SK-N-SH (cell line): ENCODE data around the gene LRRC3C. TPM values are rescaled to one million over a fixed set of nuclear protein-coding genes. Genes with fewer than 3 reads are reported as not detected.

ENCODE experiments used
- CTCF ChIA-PET: fragments of 300-600, 350-600 bp; formaldehyde crosslinking; extraction: SDS; loops from one replicate; lab custom pipeline; 2021; lab: Yijun Ruan, JAX
- POLR2A ChIA-PET: fragments of 350-600 bp; sonication (Branson Sonifier 250); formaldehyde crosslinking; extraction: SDS; loops from one replicate; lab custom pipeline; 2020; ENCODE audit warnings: antibody characterized with exemption, inconsistent platforms; lab: Yijun Ruan, JAX
- DNase-seq: peaks from one replicate; pipeline ENCODE4 v3.0.0; 2012
- H2AFZ ChIP-seq: fragments of 200-600 bp; sonication (generic); 2 replicates; pipeline ENCODE4 v1.8.1; 2016; ENCODE audit warnings: antibody characterized with exemption, mild to moderate bottlenecking, low read depth
- H3F3A ChIP-seq: fragments of 200-600 bp; sonication (generic); replicated peaks from 2 replicates; pipeline ENCODE3; 2016; ENCODE audit warnings: antibody characterized with exemption, mild to moderate bottlenecking; ENCODE audit not compliant: insufficient read depth
- H3K27ac ChIP-seq, 2 experiments: fragments of 200-500 bp in 1 of 2; fragments of 200-600 bp in 1 of 2; sonication (Bioruptor generic) in 1 of 2; sonication (generic), shearing (Covaris generic) in 1 of 2; 2 replicates each; pipeline versions ENCODE4 v1.5.1 to v1.6.1; 2014 to 2016; ENCODE audit warnings: low read depth in 2 of 2, inconsistent platforms in 1 of 2, low read length in 1 of 2, mild to moderate bottlenecking in 1 of 2, mixed read lengths in 1 of 2
- H3K27me3 ChIP-seq: fragments of 200-600 bp; sonication (generic), shearing (Covaris generic); 2 replicates; pipeline ENCODE4 v1.6.1; 2016; ENCODE audit warnings: mixed run types; ENCODE audit not compliant: insufficient read depth
- H3K36me3 ChIP-seq, 2 experiments: fragments of 200-500 bp in 1 of 2; fragments of 200-600 bp in 1 of 2; sonication (Bioruptor generic) in 1 of 2; sonication (generic) in 1 of 2; replicated peaks in 1 of 2; 2 replicates each; pipeline versions ENCODE3 to v1.5.1; 2014 to 2016; ENCODE audit warnings: low read length in 1 of 2, mild to moderate bottlenecking in 1 of 2; ENCODE audit not compliant: insufficient read depth in 2 of 2, control insufficient read depth in 1 of 2
- H3K4me1 ChIP-seq, 2 experiments: fragments of 200-500 bp in 1 of 2; fragments of 200-600 bp in 1 of 2; sonication (Bioruptor generic) in 1 of 2; sonication (generic), shearing (Covaris generic) in 1 of 2; 2 replicates each; pipeline versions ENCODE4 v1.5.1 to v1.6.1; 2014 to 2016; ENCODE audit warnings: low read depth in 1 of 2, low read length in 1 of 2, mixed run types in 1 of 2; ENCODE audit not compliant: insufficient read depth in 2 of 2, control insufficient read depth in 1 of 2
- H3K4me2 ChIP-seq: fragments of 200-600 bp; sonication (generic), shearing (Covaris generic); 2 replicates; pipeline ENCODE4 v1.6.1; 2017; ENCODE audit warnings: mixed run types
- H3K4me3 ChIP-seq, 2 experiments: fragments of 200-500 bp in 1 of 2; fragments of 200-600 bp in 1 of 2; sonication (Bioruptor generic) in 1 of 2; sonication (generic), shearing (Covaris generic) in 1 of 2; 2 replicates each; pipeline versions ENCODE4 v1.5.1 to v1.8.1; 2014 to 2016; ENCODE audit warnings: low read depth in 2 of 2, inconsistent platforms in 1 of 2, low read length in 1 of 2, mild to moderate bottlenecking in 1 of 2, mixed read lengths in 1 of 2, moderate library complexity in 1 of 2
- H3K79me2 ChIP-seq: fragments of 200-600 bp; sonication (generic); 2 replicates; pipeline ENCODE4 v1.8.1; 2017; ENCODE audit warnings: mild to moderate bottlenecking; ENCODE audit not compliant: insufficient read depth
- H3K9ac ChIP-seq: fragments of 200-600 bp; sonication (generic); 2 replicates; pipeline ENCODE4 v1.6.1; 2017; ENCODE audit warnings: mixed run types
- H3K9me2 ChIP-seq: fragments of 200-600 bp; sonication (generic); 2 replicates; pipeline ENCODE4 v1.6.1; 2017; ENCODE audit warnings: mixed run types
- H3K9me3 ChIP-seq: fragments of 200-600 bp; sonication (generic); 2 replicates; pipeline ENCODE4 v1.6.1; 2017; ENCODE audit warnings: mixed run types, mild to moderate bottlenecking, moderate library complexity
- H4K20me1 ChIP-seq: fragments of 200-600 bp; sonication (generic); 2 replicates; pipeline ENCODE4 v1.6.1; 2017; ENCODE audit warnings: mild to moderate bottlenecking, mixed run types; ENCODE audit not compliant: insufficient read depth
- EZH2phosphoT487 ChIP-seq: fragments of 200-600 bp; sonication (generic); IDR thresholded peaks from 2 replicates; pipeline ENCODE4 v1.6.1; 2017; ENCODE audit warnings: low read depth, mixed run types, mild to moderate bottlenecking, antibody characterized with exemption, moderate library complexity, borderline replicate concordance
- FOSL2 ChIP-seq: IDR thresholded peaks from 2 replicates; pipeline ENCODE4 v1.4.0; 2012; ENCODE audit warnings: low read depth, mild to moderate bottlenecking, moderate library complexity, borderline replicate concordance
- FOXJ3 ChIP-seq: sonication (generic); formaldehyde crosslinking; IDR thresholded peaks from 2 replicates; pipeline ENCODE4 v1.5.1; 2020; ENCODE audit warnings: mild to moderate bottlenecking, missing genetic modification reagents
- GABPA ChIP-seq: IDR thresholded peaks from 2 replicates; pipeline ENCODE4 v1.4.0; 2012; ENCODE audit warnings: low read depth, mild to moderate bottlenecking
- GATA2 ChIP-seq: sonication (generic); formaldehyde crosslinking; IDR thresholded peaks from 2 replicates; pipeline ENCODE4 v1.5.0; 2020; ENCODE audit warnings: mild to moderate bottlenecking, missing genetic modification reagents
- IRF3 ChIP-seq: fragments of 150-350 bp; IDR thresholded peaks from 2 replicates; pipeline ENCODE4 v1.6.1; 2016; ENCODE audit warnings: mild to moderate bottlenecking, low read depth, low read length
- JUND ChIP-seq: IDR thresholded peaks from 2 replicates; pipeline ENCODE4 v1.4.0; 2012
- MAX ChIP-seq: IDR thresholded peaks from 2 replicates; pipeline ENCODE4 v1.4.0; 2012; ENCODE audit warnings: low read depth
- MXI1 ChIP-seq: IDR thresholded peaks from 2 replicates; pipeline ENCODE4 v1.6.1; 2012; ENCODE audit warnings: mild to moderate bottlenecking, low read depth, low read length, improper control_type of control experiment
- NFIC ChIP-seq: IDR thresholded peaks from 2 replicates; pipeline ENCODE4 v1.4.0; 2012; ENCODE audit warnings: borderline replicate concordance
- POLR2AphosphoS5 ChIP-seq: IDR thresholded peaks from 2 replicates; pipeline ENCODE4 v1.6.1; 2012; ENCODE audit warnings: low read depth, low read length
- REST ChIP-seq: IDR thresholded peaks from 2 replicates; pipeline ENCODE4 v1.6.1; 2012; ENCODE audit warnings: mild to moderate bottlenecking, low read depth, low read length, moderate library complexity
- RFX5 ChIP-seq: IDR thresholded peaks from 2 replicates; pipeline ENCODE4 v1.6.1; 2012; ENCODE audit warnings: mild to moderate bottlenecking, improper control_type of control experiment, low read length
- SMC3 ChIP-seq: IDR thresholded peaks from 2 replicates; pipeline ENCODE4 v1.6.1; 2012; ENCODE audit warnings: low read depth, low read length, improper control_type of control experiment
- TAF1 ChIP-seq: IDR thresholded peaks from 2 replicates; pipeline ENCODE4 v1.6.1; 2012; ENCODE audit warnings: low read depth, mild to moderate bottlenecking, low read length, moderate library complexity, borderline replicate concordance
- TCF12 ChIP-seq: IDR thresholded peaks from 2 replicates; pipeline ENCODE4 v1.4.0; 2012
- ZBTB33 ChIP-seq: IDR thresholded peaks from 2 replicates; pipeline ENCODE4 v1.4.0; 2012; ENCODE audit warnings: low read depth, borderline replicate concordance
- WGBS: methylation state at CpG from one replicate; pipeline ENCODE4 v1.1.6; 2017; ENCODE audit warnings: low lambda C conversion rate; 5-methylcytosine and 5-hydroxymethylcytosine counted together
- polyA plus RNA-seq, 3 experiments: library from polyadenylated mRNA; depleted of rRNA; stranded (reverse); fragments of >200 nt; gene quantifications; 2 replicates each; pipeline ENCODE4 v1.2.3, GENCODE V29; 2012

The LRRC3C gene
- polyA plus RNA-seq, 1 of the 3 experiments (the other 2 are of a cell fraction), result not detected

GRCh38 chr17:39954876-39955275 lies 27.3 kb downstream of the LRRC3C start:
- Histone ChIP-seq H3F3A (no peaks in the 10 kb centered on the region), H3K27ac (no peak overlapping the region), H3K4me1 (peaks cover 0 to 11% of the 10 kb centered on the region in 2 experiments; a peak in 1 of 4 replicates), H3K9ac (no peak overlapping the region), H3K36me3 (no peaks in the 10 kb centered on the region), H3K4me3 (no peak overlapping the region), H3K79me2 (no peaks in the 10 kb centered on the region), H3K9me2 (no peaks in the 10 kb centered on the region), H3K9me3 (no peaks in the 10 kb centered on the region), H4K20me1 (no peaks in the 10 kb centered on the region), H3K4me2 (no peak overlapping the region), H3K27me3 (no peaks in the 10 kb centered on the region), H2AFZ (no peak overlapping the region)
- WGBS, result 72% methylated on average over 4 of the region's 4 CpGs
- ChIA-PET CTCF (interaction anchor here (0.9 to 5.5 kb wide), 5 partner anchors 14 to 72 kb away, joined by 3 to 56 read pairs (median 4); partner anchors contain the start of gene PSMD3), POLR2A (no interaction called here)
- TF ChIP-seq JUND (no peak), EZH2phosphoT487 (no peak), RFX5 (no peak), SMC3 (no peak), ZBTB33 (no peak), MXI1 (no peak), POLR2AphosphoS5 (no peak), REST (no peak), FOXJ3 (CRISPR knock-in tag) (no peak), FOSL2 (no peak), IRF3 (no peak), NFIC (no peak), GABPA (no peak), MAX (no peak), TAF1 (no peak), GATA2 (CRISPR knock-in tag) (no peak), TCF12 (no peak)
- no peak for DNase-seq
